Measurements from ENCODE around the gene MACF1.

GRCh38 chr1:39270368-39270767 lies 65.9 kb downstream of the MACF1 start:
- TF ChIP-seq POLR2A (IDR thresholded peaks at IDR 0.05) (no peak), CTCF (IDR thresholded peaks at IDR 0.05) (no peak), POLR2AphosphoS5 (IDR thresholded peaks at IDR 0.05) (no peak)

Data from breast epithelium (tissue), 3 donors.